Activated naive CD8-positive, alpha-beta T cell (primary cell): ENCODE data around the gene ESYT2.
"Not testable (repeated sequence)": the region's sequence is repeated elsewhere in the genome, so short reads cannot be mapped to it uniquely, and the experiment has no call there.

Experiments used
- H3K27ac Mint-ChIP-seq: one replicate; pipeline ENCODE4 v1.8.0; 2021; ENCODE audit warnings: mixed read lengths
- H3K27me3 Mint-ChIP-seq: one replicate; pipeline ENCODE4 v1.8.0; 2021; ENCODE audit warnings: mixed read lengths
- H3K36me3 Mint-ChIP-seq: one replicate; pipeline ENCODE4 v1.8.0; 2021; ENCODE audit warnings: mixed read lengths
- H3K4me1 Mint-ChIP-seq: one replicate; pipeline ENCODE4 v1.8.0; 2021; ENCODE audit warnings: low read depth, mixed read lengths
- H3K4me3 Mint-ChIP-seq: one replicate; pipeline ENCODE4 v1.8.0; 2021; ENCODE audit warnings: mild to moderate bottlenecking, mixed read lengths
- H3K9me3 Mint-ChIP-seq: one replicate; pipeline ENCODE4 v1.8.0; 2021; ENCODE audit warnings: low read depth, mixed read lengths

The ESYT2 gene

DNA sequence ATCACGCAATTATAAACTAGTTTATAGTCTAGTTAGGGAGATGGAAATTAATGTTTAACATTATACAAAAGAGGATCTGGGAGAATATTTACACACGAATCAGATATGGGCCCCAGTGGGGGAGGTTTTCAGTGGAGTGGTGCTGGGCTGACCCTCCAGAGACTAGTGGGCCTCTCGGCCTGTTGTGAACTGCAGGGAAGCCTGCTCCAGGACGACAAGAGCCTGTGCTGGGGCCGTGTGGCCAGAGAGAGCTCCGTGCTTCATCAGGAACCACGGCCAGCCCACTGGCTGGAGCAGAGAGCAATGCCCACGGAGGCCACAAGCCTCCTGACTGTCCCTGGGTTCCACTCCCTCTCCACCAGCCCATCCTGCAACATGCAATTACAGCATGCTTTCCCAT is 11.3 kb upstream of the ESYT2 start:
- no peaks in the 10 kb centered on the region for H3K9me3 Mint-ChIP-seq
- H3K4me3 Mint-ChIP-seq: no peak overlapping the region
- H3K36me3 Mint-ChIP-seq: no peaks in the 10 kb centered on the region
- H3K27ac Mint-ChIP-seq: no peak overlapping the region
- H3K27me3 Mint-ChIP-seq: no peaks in the 10 kb centered on the region
- H3K4me1 Mint-ChIP-seq: peaks cover 7% of the 10 kb centered on the region

DNA sequence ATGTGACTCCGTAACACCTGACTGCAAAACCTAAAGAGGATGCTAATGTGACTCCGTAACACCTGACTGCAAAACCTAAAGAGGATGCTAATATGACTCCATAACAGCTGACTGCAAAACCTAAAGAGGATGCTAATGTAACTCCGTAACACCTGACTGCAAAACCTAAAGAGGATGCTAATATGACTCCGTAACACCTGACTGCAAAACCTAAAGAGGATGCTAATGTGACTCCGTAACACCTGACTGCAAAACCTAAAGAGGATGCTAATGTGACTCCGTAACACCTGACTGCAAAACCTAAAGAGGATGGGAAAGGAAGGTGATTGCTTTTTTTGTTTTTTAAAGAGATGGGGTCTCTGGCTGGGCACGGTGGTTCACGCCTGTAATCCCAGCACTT is 9.9 kb upstream of the ESYT2 start:
- H3K27me3 Mint-ChIP-seq, H3K4me1 Mint-ChIP-seq, H3K4me3 Mint-ChIP-seq, H3K36me3 Mint-ChIP-seq, H3K27ac Mint-ChIP-seq, H3K9me3 Mint-ChIP-seq: not testable (repeated sequence)

DNA sequence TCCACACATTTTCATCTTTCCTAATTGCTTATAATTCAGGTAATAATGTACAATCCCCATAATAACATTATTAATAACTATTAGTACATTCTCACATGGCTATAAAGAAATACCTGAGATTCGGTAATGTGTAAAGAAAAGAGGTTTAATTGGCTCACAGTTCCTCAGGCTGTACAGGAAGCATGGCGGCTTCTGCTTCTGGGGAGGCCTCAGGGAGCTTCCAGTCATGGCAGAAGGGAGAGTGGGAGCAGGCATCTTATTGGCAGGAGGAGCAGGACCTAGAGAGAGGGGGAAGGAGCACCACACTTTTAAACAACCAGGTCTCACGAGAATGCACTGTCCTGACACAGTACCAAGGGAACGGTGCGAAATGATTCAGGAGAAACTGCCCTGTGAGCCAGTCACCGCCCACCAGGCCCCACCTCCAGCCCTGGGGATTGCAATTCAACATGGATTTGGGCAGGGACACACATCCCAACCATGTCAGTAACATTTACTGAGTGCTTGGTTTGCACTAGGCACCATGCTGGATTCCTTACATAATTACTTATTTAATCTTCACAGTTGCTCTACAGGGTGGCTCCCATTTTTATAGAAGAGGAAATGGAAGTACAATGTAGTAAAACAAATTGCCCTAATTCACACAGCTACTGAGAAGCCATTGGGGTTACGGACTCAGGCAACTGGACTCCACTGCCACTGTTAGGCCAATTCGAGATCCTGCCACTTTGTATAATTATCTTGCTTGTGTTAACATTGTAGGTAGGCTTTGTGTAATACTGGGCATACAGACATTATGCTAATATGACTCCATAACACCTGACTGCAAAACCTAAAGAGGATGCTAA is 8.7 kb upstream of the ESYT2 start:
- Mint-ChIP-seq H3K4me1 (peaks cover 7% of the 10 kb centered on the region), H3K27me3 (no peaks in the 10 kb centered on the region), H3K9me3 (no peaks in the 10 kb centered on the region), H3K36me3 (no peaks in the 10 kb centered on the region), H3K4me3 (no peak overlapping the region), H3K27ac (no peak overlapping the region)

DNA sequence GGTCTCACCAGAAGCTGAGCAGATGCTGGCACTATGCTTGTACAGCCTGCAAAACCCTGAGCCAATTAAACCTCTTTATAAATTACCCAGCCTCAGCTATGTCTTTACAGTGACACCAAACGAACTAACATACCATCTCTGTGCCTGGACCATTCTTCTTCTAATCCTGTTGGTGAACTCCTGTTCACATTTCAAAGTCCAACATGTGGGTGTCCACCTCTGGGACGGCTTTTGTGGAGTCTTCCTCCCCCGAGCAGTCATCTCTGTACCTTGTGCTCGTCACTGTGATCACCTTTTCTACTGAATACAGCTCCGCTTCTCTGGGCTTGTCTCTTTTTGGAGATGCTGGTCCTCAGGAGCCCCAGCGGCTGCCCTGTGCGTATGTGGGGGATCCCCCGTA is 7.4 kb upstream of the ESYT2 start:
- no peaks in the 10 kb centered on the region for H3K36me3 Mint-ChIP-seq
- H3K4me1 Mint-ChIP-seq: no peaks in the 10 kb centered on the region
- H3K27me3 Mint-ChIP-seq: no peaks in the 10 kb centered on the region
- no peaks in the 10 kb centered on the region for H3K9me3 Mint-ChIP-seq
- H3K4me3 Mint-ChIP-seq: no peak overlapping the region
- H3K27ac Mint-ChIP-seq: no peak overlapping the region

DNA sequence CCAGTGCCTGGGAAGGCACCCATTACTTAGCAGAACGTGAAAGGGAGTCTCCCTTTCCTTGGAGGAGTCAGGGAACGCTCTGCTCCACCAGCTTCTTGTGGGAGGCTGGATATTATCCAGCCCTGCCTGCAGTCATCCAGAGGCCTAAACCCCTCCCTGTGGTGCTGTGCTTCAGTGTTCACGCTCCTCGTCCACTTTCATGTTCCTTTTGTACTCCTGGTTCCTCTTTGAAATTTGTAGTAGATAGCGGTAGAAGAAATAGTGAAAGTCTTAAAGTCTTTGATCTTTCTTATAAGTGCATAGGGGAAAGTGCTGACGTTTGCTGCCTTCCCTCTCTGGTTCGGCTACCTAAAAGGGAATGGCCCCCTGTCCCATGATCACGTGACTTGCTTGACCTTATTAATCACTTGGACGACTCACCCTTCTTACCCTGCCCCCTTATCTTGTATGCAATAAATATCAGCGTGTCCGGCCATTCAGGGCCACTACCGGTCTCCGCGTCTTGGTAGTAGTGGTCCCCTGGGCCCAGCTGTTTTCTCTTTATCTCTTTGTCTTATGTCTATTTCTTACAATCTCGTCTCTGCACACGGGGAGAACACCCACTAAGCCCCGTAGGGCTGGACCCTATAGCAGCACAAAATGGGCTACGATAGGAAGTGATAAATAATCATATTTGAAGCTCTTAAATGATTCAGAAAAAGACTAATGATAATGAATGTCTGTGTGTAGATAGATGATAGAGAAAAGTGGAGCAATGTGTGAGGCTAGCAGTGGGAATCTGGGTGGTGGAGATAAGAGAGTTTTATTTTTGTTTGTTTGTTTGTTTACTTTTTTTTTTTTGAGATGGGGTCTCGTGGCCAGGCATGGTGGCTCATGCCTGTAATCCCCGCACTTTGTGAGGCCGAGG is 5.8 kb upstream of the ESYT2 start:
- no peak overlapping the region for H3K27ac Mint-ChIP-seq
- H3K27me3 Mint-ChIP-seq: no peaks in the 10 kb centered on the region
- H3K9me3 Mint-ChIP-seq: no peaks in the 10 kb centered on the region
- H3K4me3 Mint-ChIP-seq: no peak overlapping the region
- no peaks in the 10 kb centered on the region for H3K36me3 Mint-ChIP-seq
- H3K4me1 Mint-ChIP-seq: peaks cover 8% of the 10 kb centered on the region

DNA sequence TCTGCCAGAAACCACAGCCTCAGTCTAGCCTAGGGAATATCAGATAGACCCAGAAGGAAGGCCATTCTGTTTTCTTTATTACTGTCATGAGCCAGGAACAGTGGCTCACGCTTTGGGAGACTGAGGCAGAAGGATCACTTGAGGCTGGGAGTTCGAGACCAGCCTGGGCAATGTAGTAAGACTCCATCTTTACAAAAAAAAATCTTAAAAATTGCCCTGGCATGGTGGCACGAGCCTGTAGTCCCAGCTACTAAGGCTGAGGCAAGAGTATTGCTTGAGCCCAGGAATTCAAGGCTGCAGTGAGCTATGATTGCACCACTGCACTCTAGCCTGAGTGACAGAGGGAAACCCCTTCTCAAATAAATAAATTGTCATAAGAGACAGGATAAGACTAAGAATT is 3.7 kb upstream of the ESYT2 start:
- H3K27ac Mint-ChIP-seq: no peak overlapping the region

DNA sequence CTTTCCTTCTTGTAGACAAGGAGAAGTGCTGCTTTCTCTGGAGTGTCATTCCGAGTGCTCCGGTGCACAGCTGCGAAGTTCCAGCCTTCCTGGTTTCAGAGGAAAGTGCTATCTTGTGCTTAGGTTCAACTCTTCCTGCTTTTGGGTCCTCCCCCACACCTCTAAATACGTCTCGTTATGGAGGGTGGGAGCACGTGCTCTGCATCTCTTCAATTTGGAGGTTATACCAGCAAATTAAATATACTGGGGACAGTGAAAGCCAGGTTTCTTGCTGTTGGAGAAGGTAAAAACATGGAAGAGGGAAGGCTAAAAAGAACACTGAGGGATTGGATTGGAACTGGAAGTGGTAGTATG is 2.4 kb upstream of the ESYT2 start:
- Mint-ChIP-seq H3K9me3 (no peaks in the 10 kb centered on the region), H3K36me3 (peaks cover 3% of the 10 kb centered on the region), H3K4me1 (peaks cover 20% of the 10 kb centered on the region), H3K27ac (no peak overlapping the region), H3K4me3 (no peak overlapping the region), H3K27me3 (no peaks in the 10 kb centered on the region)

More for the DNA sequence above, 3.7 kb upstream of the ESYT2 start:
- Mint-ChIP-seq H3K9me3 (no peaks in the 10 kb centered on the region), H3K27me3 (no peaks in the 10 kb centered on the region), H3K4me3 (no peak overlapping the region), H3K36me3 (no peaks in the 10 kb centered on the region), H3K4me1 (peaks cover 9% of the 10 kb centered on the region)

DNA sequence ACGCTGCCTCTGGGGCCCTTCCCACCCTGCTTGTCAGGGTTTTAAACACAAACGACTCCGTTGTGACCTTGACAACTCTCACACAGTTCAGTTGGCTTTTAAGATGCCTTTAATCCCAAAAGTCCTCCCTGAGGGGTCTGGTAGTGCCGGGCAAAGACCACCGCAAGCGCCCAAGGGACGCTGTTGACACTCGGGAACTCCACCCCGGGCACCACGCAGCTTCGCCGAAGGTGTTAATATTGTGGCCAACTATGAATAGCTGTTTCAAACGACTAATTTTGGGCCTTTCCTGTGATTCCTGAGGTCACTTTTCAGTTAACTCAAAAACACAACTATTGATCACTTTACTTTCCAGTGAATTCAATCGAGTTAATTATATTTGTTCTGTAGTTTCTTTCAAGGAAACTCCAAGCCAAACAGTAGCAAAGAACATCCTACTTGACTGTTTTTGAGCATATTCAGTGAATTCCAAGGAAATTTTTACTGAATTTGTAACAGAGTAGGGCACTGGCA is 958 bp upstream of the ESYT2 start:
- Mint-ChIP-seq H3K4me3 (peak overlapping the region; percentile 86), H3K4me1 (peaks cover 31% of the 10 kb centered on the region), H3K9me3 (no peaks in the 10 kb centered on the region), H3K36me3 (peaks cover 3% of the 10 kb centered on the region), H3K27me3 (no peaks in the 10 kb centered on the region), H3K27ac (peak overlapping the region; percentile 92)

DNA sequence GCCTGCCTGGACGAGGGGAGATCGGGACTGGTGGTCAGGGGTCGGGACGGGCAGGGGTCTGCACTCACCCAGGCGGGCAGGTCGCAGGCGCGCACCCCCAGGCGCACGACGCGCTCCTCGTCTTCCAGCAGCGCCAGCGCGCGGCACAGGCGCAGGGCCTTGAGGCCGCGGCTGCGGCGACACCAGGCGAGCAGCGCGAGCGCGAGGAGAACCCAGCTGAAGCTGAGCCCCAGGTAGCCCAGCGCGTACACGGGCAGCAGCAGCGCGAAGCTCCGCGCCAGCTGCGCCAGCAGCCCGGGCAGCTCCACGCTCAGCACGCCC is 328 bp downstream of the ESYT2 start:
- Mint-ChIP-seq H3K27ac (no peak overlapping the region), H3K27me3 (no peaks in the 10 kb centered on the region), H3K4me3 (peak overlapping the region; percentile 79), H3K9me3 (no peaks in the 10 kb centered on the region), H3K4me1 (peaks cover 42% of the 10 kb centered on the region), H3K36me3 (peaks cover 3% of the 10 kb centered on the region)

DNA sequence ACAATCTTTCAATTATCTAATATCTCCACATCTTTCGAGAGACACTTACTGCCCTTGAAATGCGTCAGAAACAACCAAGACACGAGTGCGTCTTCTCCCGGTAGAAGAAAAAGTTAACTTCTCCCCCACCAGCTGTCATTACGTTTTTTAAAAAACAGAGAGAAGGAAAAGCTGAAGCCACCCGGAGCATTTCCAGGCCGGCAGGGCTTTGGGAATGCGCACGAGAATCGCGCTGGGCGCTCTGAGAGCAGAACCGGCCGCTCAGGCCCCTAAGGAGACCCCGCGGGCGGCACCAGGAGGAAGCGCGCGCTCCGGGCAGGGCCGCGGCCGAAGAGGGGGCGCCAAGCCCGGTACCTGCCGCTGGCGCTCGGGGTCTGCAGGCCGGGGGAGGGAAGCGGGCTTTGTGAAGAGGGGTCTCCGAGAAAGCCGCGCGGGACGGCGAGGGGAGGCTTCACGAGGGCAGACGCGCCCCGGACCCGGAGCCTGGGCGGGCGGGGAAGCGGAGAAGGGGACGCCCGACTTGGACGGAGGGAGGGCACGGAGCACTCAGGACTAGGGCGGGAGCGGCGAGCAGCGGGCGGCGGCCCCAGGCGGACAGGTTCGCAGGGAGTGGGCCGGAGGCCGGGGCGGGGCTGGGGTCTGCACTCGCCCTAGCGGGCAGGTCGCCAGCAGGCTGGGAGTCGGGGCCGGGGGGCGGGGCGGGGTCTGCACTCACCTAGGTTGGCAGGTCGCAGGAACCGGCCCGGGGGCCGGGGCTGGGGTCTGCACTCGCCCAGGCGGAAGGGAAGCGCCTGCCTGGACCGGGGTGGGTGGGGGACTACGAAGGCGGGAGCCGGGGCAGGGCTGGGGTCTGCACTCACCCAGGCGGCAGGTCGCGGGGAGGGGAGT is 932 bp downstream of the ESYT2 start:
- H3K9me3 Mint-ChIP-seq: no peaks in the 10 kb centered on the region
- peaks cover 47% of the 10 kb centered on the region for H3K4me1 Mint-ChIP-seq
- H3K27me3 Mint-ChIP-seq: no peaks in the 10 kb centered on the region
- peaks cover 3% of the 10 kb centered on the region for H3K36me3 Mint-ChIP-seq
- H3K27ac Mint-ChIP-seq: peak overlapping the region; percentile 96
- peak overlapping the region; percentile 96 for H3K4me3 Mint-ChIP-seq

DNA sequence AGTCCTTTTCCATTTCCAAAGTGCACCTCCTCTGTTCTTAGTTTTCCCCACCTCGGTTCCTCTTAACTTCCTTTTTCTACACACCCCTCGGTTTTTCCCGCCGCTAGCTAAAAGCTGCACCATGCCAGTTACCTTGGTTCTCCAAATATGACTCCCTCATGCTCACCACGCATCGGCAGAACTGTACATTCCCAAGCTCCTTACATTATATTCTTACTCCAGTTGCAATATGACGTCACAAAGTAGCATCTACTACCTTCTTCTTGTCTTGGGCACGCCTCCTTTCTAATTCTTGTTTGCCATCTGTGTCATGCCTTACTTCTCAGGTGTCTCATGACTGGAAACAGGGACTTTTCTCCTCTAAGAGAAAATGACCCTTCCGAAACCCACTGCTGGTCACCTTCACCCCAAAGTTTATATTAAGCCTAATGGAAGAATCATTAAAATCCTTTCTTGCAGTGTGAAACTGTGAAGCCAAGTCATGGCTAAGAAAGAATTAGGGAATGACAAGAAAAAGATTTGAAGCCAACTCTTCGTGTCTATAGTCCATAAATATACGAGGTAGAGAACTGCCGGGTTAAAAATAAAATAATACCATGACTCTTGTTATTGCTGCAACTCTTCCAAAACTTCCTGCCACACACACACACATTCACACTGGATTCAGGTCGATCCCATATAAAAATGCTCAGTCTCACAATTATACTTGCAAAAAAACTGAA is 1.7 kb downstream of the ESYT2 start:
- H3K4me1 Mint-ChIP-seq: peaks cover 52% of the 10 kb centered on the region
- H3K4me3 Mint-ChIP-seq: peak overlapping the region; percentile 96

DNA sequence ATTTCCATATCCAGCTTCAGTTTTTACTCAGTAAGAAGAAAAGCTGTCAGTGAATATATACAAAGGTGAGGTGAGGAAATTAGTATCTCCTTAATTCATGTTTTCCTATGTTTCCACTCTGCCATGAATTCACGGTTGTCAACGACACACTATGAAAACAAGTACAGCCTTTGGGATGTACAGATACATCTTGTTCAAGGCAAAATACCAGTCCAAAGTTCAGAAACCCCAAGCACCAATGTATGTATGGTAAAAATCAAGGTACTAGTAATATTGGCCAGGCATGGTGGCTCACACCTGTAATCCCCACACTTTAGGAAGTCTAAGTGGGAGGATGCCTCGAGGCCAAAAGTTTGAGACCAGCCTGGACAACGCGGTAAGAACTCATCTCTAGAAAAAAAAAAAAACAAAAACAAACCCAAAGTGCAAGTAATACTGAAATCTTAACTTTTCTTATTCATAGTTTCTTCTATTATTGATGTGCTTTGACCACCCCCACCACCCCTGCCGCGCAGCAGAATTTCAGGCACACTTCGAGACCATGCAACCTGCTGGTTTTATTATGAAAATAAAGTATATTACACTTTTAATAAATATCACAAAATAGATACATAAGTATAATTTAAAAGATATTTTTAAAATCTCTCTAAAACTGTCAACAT is 3.5 kb downstream of the ESYT2 start:
- Mint-ChIP-seq H3K9me3 (no peaks in the 10 kb centered on the region), H3K27ac (peak overlapping the region; percentile 72), H3K36me3 (peaks cover 3% of the 10 kb centered on the region), H3K27me3 (no peaks in the 10 kb centered on the region), H3K4me3 (peak overlapping the region; percentile 68), H3K4me1 (peaks cover 66% of the 10 kb centered on the region)

More for the DNA sequence above, 1.7 kb downstream of the ESYT2 start:
- H3K27me3 Mint-ChIP-seq: no peaks in the 10 kb centered on the region
- H3K9me3 Mint-ChIP-seq: no peaks in the 10 kb centered on the region
- H3K27ac Mint-ChIP-seq: peak overlapping the region; percentile 96
- H3K36me3 Mint-ChIP-seq: peaks cover 3% of the 10 kb centered on the region

DNA sequence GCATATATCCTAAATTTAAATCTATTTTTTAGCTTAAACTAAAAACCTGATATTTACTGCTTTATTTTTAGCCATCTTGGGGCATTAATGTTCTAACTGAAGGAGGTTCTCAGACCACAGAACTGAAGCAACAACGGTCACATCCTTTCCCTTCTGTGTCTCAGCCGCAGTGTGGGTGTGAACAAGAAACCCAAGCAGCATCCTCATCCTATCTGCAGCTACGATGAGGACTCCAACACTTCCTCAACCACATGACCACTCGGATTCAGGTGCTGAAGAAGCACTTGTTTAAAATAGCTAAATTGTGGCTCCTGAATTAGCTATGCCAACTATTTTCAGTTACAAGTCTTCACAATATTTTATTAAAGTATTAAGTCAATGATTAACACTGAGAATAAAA is 5.3 kb downstream of the ESYT2 start:
- Mint-ChIP-seq H3K4me3 (peak overlapping the region; percentile 64), H3K4me1 (peaks cover 76% of the 10 kb centered on the region), H3K36me3 (peaks cover 3% of the 10 kb centered on the region), H3K27me3 (no peaks in the 10 kb centered on the region), H3K9me3 (no peaks in the 10 kb centered on the region), H3K27ac (peak overlapping the region; percentile 88)
